ENCODE results near the gene KCNH4.

DNA sequence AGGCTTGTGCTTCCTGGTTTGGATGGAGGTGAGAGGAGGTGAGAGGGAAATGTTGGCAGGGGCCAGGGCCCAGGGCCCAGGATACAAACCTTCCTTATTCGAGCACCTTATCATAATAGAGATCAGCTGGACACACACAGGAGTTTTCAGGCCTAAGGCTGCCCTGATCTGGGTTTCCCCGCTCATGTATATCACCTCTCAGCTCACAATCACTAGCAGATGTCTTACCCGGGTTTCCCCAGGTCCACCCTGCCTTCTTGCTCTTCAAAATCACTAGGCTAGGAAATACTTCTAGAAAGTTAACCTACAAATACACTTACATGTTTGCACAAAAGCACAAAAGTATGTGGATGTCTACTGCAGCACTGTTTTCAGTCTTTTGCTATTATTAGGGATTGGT, 54.1 kb downstream of the KCNH4 start:
- TF ChIP-seq, protein P1, sequence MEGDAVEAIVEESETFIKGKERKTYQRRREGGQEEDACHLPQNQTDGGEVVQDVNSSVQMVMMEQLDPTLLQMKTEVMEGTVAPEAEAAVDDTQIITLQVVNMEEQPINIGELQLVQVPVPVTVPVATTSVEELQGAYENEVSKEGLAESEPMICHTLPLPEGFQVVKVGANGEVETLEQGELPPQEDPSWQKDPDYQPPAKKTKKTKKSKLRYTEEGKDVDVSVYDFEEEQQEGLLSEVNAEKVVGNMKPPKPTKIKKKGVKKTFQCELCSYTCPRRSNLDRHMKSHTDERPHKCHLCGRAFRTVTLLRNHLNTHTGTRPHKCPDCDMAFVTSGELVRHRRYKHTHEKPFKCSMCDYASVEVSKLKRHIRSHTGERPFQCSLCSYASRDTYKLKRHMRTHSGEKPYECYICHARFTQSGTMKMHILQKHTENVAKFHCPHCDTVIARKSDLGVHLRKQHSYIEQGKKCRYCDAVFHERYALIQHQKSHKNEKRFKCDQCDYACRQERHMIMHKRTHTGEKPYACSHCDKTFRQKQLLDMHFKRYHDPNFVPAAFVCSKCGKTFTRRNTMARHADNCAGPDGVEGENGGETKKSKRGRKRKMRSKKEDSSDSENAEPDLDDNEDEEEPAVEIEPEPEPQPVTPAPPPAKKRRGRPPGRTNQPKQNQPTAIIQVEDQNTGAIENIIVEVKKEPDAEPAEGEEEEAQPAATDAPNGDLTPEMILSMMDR (IDR thresholded peaks at IDR 0.05) = no peak
- TF ChIP-seq POLR2AphosphoS5 (IDR thresholded peaks at IDR 0.05) (no peak), POLR2A (IDR thresholded peaks at IDR 0.05) (no peak)
